HFF-Myc (cell line): ENCODE results near the gene RCBTB2.

ENCODE experiments used
- DNase-seq: peaks from one replicate; pipeline ENCODE4 v3.0.0-alpha.2; 2011; ENCODE audit warnings: low read depth; ENCODE audit errors: extremely low read depth
- H3K4me3 ChIP-seq: replicated peaks from 2 replicates; pipeline ENCODE4 v1.5.1; 2011; ENCODE audit warnings: low read depth, mild to moderate bottlenecking, control low read depth, low read length
- CTCF ChIP-seq: IDR thresholded peaks from 2 replicates; pipeline ENCODE4 v1.5.1; 2012; ENCODE audit warnings: mild to moderate bottlenecking, low read depth, low read length, control low read depth; ENCODE audit errors: missing control alignments

Gene RCBTB2

DNA sequence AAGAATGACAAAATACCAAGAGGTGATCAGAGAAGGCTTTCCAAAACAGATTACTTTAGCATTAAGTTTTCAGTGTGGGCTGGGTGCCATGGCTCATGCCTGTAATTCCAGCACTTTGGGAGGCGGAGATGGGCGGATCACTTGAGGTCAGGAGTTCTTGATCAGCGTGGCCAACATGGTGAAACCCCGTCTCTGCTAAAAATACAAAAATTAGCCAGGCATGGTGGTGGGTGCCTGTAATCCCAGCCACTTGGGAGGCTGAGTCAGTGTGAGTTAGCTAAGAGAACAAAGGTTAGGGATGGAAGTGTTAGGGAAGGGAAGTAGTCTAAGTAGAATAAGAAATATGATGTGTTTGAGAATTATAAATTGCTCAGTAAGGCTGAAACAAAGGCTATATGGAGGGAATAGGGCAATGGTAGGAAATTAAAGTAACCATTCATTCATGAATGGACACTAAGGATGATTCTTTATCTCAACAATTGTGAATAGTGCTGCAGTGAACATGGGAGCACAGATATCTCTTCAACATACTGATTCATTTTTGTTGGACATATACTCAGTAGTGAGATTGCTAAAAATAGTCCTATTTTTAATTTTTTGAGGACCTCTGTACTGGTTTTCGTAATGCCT is 3.9 kb upstream of the RCBTB2 start:
- no peak for DNase-seq
- no peak overlapping the region for H3K4me3 ChIP-seq
- TF ChIP-seq CTCF = no peak

DNA sequence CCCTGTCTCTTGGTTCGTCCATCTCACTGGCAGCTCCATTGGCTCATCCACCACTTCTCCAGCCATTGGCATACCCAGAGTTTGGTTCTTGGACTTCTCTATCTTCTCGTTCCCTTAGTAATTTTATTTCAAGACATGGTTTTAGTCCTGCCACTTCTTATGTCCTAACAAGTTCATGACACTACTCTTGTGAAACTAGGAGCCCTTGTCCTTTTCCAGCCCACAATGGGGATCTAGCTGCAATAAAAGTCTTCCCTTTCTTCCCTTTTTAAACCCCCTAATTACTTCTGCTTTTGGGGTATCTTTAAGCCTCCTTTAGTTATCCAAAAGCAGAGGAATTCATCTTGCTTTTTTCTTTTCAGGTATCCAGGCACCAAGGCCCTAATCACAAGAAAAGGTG is 2.9 kb upstream of the RCBTB2 start:
- DNase-seq = no peak
- no peak for TF ChIP-seq CTCF
- H3K4me3 ChIP-seq = no peak overlapping the region

DNA sequence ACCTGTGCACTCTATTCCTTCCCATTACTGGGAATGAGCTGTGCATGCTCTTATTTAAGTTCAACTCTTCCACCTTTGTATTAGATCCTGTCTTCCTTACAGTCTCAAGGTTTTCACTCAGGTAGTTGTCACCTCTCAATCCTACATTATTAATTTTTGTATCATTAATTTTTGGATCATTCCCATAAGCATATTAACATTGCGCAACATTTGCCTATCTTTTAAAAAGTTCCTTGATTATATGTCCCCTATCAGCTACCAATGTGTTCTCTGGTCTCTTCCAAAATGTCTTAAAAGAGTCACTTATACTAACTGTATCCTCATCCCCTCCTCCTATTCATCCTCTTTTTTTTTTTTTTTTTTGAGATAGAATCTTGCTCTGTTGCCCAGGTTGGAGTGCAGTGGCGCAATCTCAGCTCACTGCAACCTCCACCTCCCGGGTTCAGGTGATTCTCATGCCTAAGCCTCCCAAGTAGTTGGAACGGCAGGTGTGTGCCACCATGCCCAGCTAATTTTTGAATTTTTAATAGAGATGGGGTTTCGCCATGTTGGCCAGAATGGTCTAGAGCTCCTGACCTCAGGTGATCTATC is 2.1 kb upstream of the RCBTB2 start:
- no peak for DNase-seq
- TF ChIP-seq CTCF = no peak
- no peak overlapping the region for H3K4me3 ChIP-seq

GRCh38 chr13:48533961-48534600 is 1.2 kb upstream of the RCBTB2 start:
- no peak overlapping the region for H3K4me3 ChIP-seq
- no peak for TF ChIP-seq CTCF
- no peak for DNase-seq

GRCh38 chr13:48532256-48532505 is 699 bp downstream of the RCBTB2 start:
- peak overlapping the region; percentile 67 for H3K4me3 ChIP-seq
- peak; percentile 10 for DNase-seq
- TF ChIP-seq CTCF = no peak

DNA sequence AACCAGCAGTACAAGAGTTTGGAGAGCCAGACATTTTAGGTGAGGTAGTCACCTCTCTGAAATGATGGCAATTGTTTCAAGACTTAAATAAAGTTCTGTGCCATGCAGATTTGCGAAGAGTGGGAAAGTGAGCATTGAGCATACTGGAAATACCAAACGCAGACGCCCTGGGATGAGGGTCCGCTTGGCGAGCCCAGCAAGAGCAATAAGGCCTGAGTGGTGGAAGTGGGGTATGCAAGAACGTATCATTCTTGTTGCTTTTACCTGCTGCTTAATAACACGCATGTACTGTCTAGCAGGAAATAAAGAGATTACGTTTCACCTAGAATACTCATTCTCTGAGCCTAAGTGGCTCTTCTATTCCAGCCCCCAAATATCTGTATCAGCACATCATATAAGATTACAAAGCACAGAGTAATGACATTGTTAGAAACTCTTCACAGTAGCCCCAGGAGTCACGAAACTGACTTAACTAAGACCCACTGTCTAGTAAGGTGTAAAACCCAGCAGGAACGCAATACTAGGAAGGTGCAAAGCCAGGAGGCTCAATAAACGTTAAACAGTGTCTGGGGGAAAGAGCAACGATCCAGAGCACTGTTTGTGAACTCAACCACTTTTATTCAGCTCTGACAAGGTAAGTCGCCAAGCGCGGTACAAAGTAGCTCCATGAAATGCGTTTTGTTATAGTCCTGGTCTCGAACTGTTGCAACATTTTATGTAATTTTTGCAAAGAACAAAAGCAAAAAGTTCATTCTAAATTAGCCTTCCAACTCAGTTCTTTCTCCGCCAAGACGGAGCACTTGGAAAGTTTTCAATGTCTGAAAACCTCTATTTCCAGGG is 1.2 kb downstream of the RCBTB2 start:
- DNase-seq = no peak
- TF ChIP-seq CTCF = no peak
- H3K4me3 ChIP-seq = peak overlapping the region; percentile 67
